Measurements from ENCODE around the gene PPFIA2.

The PPFIA2 gene
- 0 to 0.08 (median 0) reads per million in 4 donors for total RNA-seq

GRCh38 chr12:81759190-81760051, at the start of gene PPFIA2:
TSS of gene PPFIA2 (minus strand) at chr12:81759350.
- no peak for DNase-seq

DNA sequence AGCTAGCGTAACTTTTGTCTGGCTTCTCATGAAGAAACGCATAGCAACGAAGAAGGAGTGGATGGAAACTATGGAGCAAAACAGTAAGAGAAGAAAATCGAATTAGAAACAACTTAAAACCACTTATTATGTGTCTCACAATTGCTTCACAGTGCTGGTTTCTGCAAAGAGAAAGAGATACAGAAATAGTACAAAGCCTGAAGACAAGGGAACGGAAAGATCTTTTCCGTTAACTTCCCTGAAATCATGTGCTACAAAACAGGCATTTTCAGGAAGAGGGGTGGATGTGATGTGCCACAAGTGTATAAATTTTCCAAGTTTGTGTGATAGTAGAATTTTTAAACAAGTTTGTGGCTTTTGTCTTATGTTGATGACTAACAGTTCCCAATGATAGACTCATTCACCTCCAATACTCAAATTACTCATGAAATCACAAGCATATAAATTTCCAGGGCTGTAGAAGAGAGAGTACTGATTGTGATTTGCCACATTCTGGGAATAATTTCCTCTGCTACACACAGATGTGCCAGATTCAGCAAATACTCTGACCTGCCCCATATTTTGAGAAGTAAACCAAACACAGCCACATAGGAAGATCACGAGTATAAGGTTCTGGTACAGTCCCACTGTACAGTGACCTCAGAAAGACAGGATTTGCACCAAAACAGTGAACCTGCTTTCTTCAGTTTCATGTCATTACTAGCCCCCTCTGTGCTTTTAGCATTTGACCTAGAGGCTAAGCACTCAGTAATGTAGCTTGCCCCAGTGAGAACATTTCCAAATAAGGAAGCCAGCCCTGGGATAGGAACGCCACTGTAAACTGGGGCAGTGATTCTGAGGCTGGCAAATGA, 41.4 kb upstream of the PPFIA2 start:
- no peak for DNase-seq

- no peak for DNase-seq
Observed at GRCh38 chr12:81798294-81798693, 39.1 kb upstream of the PPFIA2 start.

GRCh38 chr12:81797100-81797499, 38.0 kb upstream of the PPFIA2 start:
- no peak for DNase-seq

DNA sequence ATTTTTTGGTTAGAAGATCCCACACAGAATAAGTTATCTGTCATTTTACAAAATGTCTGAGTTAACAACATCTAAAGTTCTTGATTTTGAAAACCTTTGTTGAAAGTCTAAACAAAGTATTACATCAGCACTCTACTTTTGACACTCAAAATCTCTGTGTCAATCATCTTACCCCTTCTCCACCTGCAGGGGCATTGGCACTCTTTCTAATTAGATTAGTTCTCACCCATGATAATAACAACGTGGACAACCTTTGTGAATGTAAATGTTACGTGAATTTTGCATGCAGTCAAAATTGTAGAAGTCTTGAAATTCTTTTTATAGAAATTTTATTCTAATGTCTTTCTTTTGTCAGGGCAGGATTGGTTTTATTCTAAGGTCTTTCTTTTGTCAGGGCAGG, 33.5 kb upstream of the PPFIA2 start:
- DNase-seq: no peak

GRCh38 chr12:81779216-81779615, 20.1 kb upstream of the PPFIA2 start:
- DNase-seq: no peak

DNA sequence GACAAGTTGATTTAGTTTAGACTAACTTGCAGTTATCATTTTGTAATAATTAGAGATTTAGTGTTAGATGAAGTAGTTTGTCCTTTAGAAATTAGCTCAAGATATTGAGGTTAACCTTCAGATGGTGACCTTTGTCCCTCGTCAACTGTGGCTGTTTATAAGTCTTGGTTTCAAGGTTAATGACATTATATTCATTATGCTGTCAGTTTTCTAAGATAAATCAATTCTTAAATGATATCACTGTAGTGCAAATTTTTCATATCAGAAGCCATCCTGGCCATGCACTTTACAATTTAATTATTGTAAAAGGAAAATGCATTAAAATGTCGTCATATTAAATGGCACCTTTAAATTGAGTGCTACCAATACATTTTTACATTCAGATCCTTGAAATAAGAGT, 19.6 kb upstream of the PPFIA2 start:
- DNase-seq: no peak

DNA sequence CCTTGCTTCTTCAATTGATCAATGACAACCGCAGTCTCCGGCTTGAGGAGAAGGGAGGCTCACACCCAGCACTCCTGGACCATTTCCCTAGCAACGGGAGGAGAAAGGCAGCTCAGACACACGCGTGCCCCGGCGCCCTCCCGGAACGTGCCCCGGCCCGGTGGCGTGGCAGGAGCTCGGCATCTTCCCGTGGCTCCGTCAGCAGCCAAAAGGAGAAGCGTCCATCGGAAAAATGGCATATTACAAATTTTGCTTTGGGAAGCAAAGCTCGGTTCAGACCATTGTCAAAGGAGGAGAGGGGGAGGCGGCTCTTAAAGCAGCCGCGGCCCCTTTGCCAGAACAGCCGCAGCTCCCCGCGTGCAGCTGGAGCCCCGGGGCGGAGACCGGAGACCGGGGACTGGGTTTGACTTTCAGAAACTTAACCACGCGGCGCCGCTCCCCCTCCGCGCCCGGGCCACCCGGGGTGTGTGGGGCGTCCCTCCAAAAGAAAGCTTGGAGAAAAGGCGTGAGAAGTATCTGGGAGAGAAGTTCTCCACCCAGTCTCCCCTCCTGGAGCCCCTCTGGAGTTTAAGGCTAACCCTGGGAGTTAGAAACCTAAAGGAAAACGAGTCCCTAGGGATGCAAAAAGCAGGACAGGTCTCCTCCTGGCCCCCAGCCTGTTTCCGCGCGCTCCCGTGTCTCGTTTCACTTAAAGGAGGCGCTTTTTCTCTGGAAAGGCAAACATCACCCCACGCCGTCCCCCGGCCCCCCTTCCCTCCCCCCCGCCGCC, 545 bp downstream of the PPFIA2 start:
- no peak for DNase-seq

DNA sequence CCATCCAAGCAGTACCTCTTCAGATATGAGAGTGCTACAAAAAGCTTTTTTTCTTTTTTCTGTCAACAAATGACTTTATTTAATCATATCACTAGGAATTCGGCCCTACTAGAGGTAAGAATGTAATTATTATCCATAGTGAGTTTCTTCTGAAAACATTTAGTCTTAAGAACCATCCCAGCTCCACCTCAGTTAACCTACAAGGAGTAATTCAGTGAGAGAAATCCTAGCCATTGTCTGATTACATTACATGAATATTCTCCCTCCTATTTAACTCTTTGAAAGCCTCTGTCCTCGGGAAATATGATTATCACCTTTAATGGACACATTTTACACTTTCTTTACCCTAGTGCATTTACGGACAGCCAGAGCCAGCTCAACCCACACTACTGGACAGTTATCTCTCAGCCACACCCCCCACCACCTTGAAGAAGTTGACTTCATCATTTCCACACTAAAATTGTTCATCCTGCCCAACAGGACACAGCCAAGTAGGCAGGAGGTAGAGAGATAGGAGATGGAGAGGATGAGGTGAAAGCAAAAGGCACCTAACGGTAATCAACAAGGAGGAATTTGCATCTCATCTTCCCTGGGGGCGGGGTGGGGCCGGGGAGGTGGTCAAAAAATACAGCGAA, 1.3 kb downstream of the PPFIA2 start:
- DNase-seq: no peak

- no peak for DNase-seq
Observed at GRCh38 chr12:81729781-81730180, 29.4 kb downstream of the PPFIA2 start.

DNA sequence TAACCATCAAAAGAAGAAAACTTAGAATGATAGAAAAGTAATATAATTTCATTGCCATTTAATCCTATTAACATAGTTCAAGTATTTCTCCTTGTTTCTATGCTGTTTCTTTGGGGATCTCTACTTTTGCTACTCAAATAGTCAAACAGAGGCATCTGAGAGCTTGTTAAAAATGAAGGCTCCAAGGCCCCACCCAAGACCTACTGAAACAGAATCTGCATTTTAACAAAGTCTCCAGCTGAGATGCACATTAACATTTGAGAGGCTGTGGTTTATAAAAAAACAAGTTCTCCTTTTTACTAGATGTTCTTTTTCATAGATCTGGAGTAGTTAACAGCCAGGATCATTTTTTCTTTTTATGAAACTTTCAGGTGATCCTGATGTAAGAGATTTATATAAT, 31.8 kb downstream of the PPFIA2 start:
- no peak for DNase-seq

DNA sequence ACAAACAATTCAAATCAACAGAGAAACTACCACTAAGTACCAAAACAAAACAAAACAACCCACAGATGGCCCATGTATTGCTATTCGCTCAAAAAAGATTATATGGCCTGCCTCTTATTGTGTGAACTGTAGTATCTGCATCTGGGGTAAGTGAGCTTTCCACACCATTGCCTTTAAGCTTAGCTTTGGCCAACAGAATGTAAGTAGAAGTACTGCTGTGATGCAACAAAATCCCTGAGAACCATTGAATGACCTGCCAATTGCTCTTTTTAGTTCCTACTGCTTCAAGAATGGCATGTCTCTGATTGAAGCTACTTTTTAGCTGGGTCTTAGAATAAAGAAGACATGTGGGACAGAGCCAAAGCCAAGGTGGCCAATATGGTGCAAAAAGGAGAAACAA, 32.5 kb downstream of the PPFIA2 start:
- no peak for DNase-seq

GRCh38 chr12:81723361-81723760, 35.8 kb downstream of the PPFIA2 start:
- no peak for DNase-seq

GRCh38 chr12:81722004-81722403, 37.1 kb downstream of the PPFIA2 start:
- DNase-seq: no peak

DNA sequence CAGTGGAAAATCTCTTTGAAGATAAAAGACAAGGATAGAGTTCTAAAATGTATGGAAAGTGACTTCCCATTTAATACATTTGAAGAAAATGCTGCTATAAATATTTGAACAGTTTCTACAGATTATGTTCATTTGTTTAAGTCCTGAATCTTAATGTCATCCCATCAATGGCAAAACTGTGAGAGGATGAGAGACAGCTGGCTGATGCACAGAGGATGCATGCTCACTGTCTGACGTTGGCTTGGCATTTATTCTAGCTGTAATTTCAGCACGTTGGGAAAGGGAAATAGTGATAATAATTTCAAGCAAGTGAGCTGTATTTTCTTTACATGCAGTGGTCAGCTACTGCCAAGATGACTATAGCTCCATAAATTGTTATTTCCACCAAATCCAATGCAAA, 40.5 kb downstream of the PPFIA2 start:
- DNase-seq: no peak

DNA sequence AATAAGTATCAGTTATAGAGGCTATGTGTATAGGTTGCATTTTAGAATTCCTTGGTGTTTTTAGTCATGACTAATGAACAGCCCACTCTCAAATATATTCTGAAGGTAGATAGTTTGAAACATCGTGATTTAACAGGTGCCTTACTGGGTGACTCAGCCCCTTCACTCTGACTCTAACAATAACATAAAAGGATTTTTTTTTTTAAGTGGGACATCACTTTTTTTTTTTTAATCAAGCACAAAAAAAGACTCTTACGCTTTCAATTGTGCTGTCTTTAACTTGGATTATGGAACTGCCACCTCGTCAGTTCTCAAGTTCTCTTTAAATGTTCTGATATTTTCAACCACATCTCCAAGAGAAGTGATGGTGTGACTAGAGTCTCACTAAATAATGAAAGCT, 46.6 kb downstream of the PPFIA2 start:
- no peak for DNase-seq

GRCh38 chr12:81705586-81705985, 53.6 kb downstream of the PPFIA2 start:
- no peak for DNase-seq

DNA sequence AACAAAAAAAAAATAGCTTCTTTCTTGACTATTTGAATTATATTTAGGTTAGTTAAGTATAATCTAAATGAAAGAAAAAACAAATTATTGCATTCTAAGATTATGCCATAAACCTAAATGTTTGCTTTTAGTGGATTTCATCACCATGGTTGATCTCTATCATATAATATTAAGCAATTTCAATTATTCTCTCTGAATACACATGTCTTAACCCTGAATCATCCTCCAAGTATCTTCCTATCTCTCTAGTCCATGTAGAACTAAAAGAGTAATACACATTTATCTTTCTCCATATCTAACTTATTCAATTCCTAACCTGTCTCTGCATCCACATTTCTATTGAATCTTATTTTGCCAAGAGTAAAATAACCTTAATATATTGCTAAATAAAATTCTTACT, 59.6 kb downstream of the PPFIA2 start:
- no peak for DNase-seq

- DNase-seq: no peak
Observed at GRCh38 chr12:81692008-81692407, 67.1 kb downstream of the PPFIA2 start.

GRCh38 chr12:81683881-81684280, 75.3 kb downstream of the PPFIA2 start:
- DNase-seq: no peak

DNA sequence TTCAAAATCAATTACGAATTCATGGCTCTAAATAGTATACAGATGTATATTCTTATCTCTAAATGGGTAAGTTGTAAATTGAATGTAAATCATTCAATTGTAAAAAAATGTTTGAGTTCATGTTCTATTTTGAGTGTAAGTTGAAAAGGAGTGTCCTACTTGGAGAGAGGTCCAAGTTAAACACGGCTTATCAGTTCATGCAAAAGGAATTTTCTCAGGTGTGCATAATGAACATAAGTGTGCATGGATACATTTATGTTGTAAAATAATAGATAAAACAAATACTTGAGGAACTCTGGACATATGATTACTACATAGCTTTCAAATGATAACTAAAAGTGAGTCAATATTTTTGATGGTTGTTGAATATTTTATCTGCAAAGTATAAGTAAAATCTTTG, 79.5 kb downstream of the PPFIA2 start:
- no peak for DNase-seq

DNA sequence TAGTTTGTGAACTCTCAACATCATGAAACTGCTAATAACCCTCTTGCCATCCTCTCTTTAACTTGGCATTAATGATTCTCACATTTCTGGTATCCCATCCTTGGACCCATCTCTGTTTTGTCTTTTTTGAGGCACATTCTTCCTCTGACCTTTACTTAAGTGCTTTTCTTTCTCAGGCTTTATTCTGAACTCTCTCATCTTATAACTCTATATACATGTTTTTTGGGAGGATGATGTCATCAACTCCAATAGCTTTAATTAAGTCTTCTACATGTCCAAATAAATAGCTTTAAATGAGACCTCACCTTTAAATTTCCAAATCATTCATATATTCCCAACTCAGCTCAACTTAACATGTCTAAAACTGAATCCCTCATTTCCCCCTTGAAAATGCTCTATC, 88.4 kb downstream of the PPFIA2 start:
- no peak for DNase-seq

- peak in 1 of 5 donors; percentile 2 for DNase-seq
Observed at GRCh38 chr12:81668475-81668874, 90.7 kb downstream of the PPFIA2 start.
